Gastroesophageal sphincter (tissue), 3 donors: ENCODE results near the gene NLGN4X.

Experiments
- CTCF ChIP-seq, 4 experiments: fragments of 200-600 bp in 2 of 4; fragments of 450-650 bp in 2 of 4; sonication (generic) in 1 of 4; IDR thresholded peaks; one replicate each; pipeline ENCODE4 v1.5.1; 2017 to 2019; ENCODE audit warnings: antibody characterized with exemption in 4 of 4, mild to moderate bottlenecking in 2 of 4, moderate library complexity in 2 of 4
- POLR2A ChIP-seq, 2 donors: fragments of 450-650 bp; IDR thresholded peaks; one replicate each; pipeline ENCODE4 v1.6.1; 2017; ENCODE audit warnings: antibody characterized with exemption in 2 of 2, mild to moderate bottlenecking in 2 of 2, moderate library complexity in 1 of 2

- TF ChIP-seq CTCF (IDR thresholded peaks at IDR 0.05) (no peak), POLR2A (IDR thresholded peaks at IDR 0.05) (no peak)
Observed at GRCh38 chrX:6169407-6169806, 59.3 kb downstream of the NLGN4X start.
